OCI-LY7 (cell line): ENCODE measurements around the gene NAV3. TPM values are rescaled to one million over a fixed set of nuclear protein-coding genes. Genes with fewer than 3 reads are reported as not detected.
"Not testable (repeated sequence)": the region's sequence is repeated elsewhere in the genome, so short reads cannot be mapped to it uniquely, and the experiment has no call there.

Experiments
- BruUV-seq: library from RNA; stranded (reverse); fragments of 400-500 nt; replicated peaks from 2 replicates; lab custom pipeline; 2021; lab: Mats Ljungman, UMichigan
- CTCF ChIA-PET: fragments of 300-600 bp; sonication (Branson Sonifier 250); formaldehyde crosslinking; loops from one replicate; lab custom pipeline; 2022; ENCODE audit warnings: antibody characterized with exemption; ENCODE audit not compliant: unreplicated experiment; lab: Charles Lee
- POLR2A ChIA-PET: fragments of 300-600 bp; sonication (Branson Sonifier 250); formaldehyde crosslinking; loops from one replicate; lab custom pipeline; 2022; ENCODE audit warnings: antibody characterized with exemption; lab: Charles Lee
- DNase-seq: peaks from one replicate; pipeline ENCODE4 v3.0.0-alpha.2; 2015; ENCODE audit warnings: low spot score
- H2AFZ ChIP-seq: fragments of 200-600 bp; sonication (generic), shearing (Covaris generic); 2 replicates; pipeline ENCODE4 v1.6.1; 2014; ENCODE audit warnings: mild to moderate bottlenecking, antibody characterized with exemption, low read length, moderate library complexity
- H3K27ac ChIP-seq: fragments of 200-600 bp; sonication (generic); 2 replicates; pipeline ENCODE4 v1.5.1; 2014; ENCODE audit warnings: mixed run types, low read depth, mild to moderate bottlenecking, moderate library complexity, low read length, inconsistent platforms; ENCODE audit not compliant: poor library complexity, severe bottlenecking
- H3K36me3 ChIP-seq: fragments of 200-600 bp; sonication (generic); 2 replicates; pipeline ENCODE4 v1.6.1; 2014; ENCODE audit warnings: mild to moderate bottlenecking, antibody characterized with exemption, low read length, moderate library complexity, mixed read lengths; ENCODE audit not compliant: insufficient read depth
- H3K4me1 ChIP-seq: fragments of 200-600 bp; sonication (generic); 2 replicates; pipeline ENCODE4 v1.5.1; 2014; ENCODE audit warnings: mild to moderate bottlenecking, low read length; ENCODE audit not compliant: insufficient read depth, poor library complexity, severe bottlenecking
- H3K4me2 ChIP-seq: fragments of 200-600 bp; sonication (generic); 2 replicates; pipeline ENCODE4 v1.6.1; 2014; ENCODE audit warnings: mild to moderate bottlenecking, low read length
- H3K4me3 ChIP-seq: fragments of 200-600 bp; sonication (generic); 2 replicates; pipeline ENCODE4 v1.5.1; 2014; ENCODE audit warnings: mild to moderate bottlenecking, low read depth, low read length; ENCODE audit not compliant: poor library complexity, severe bottlenecking
- H3K79me2 ChIP-seq: fragments of 200-600 bp; sonication (generic); 2 replicates; pipeline ENCODE4 v1.6.1; 2016; ENCODE audit warnings: low read depth, mild to moderate bottlenecking, low read length, moderate library complexity, mixed read lengths; ENCODE audit not compliant: insufficient read depth
- H3K9me2 ChIP-seq: fragments of 200-600 bp; sonication (generic); 2 replicates; pipeline ENCODE4 v1.6.1; 2016; ENCODE audit warnings: mild to moderate bottlenecking, low read length, mixed read lengths; ENCODE audit not compliant: insufficient read depth
- H3K9me3 ChIP-seq: fragments of 200-600 bp; sonication (generic); 2 replicates; pipeline ENCODE4 v1.6.1; 2014; ENCODE audit warnings: mild to moderate bottlenecking, mixed run types, low read length, mixed read lengths
- H4K20me1 ChIP-seq: fragments of 200-600 bp; sonication (generic); 2 replicates; pipeline ENCODE4 v1.6.1; 2014; ENCODE audit warnings: mild to moderate bottlenecking, antibody characterized with exemption, low read length, moderate library complexity, mixed read lengths; ENCODE audit not compliant: insufficient read depth
- EZH2phosphoT487 ChIP-seq: fragments of 200-600 bp; sonication (generic); IDR thresholded peaks from 2 replicates; pipeline ENCODE4 v1.6.1; 2018; ENCODE audit warnings: low read depth, borderline replicate concordance, mild to moderate bottlenecking, mixed run types, antibody characterized with exemption, low read length, moderate library complexity, mixed read lengths
- intact Hi-C: fragments of 100-400 bp; cut with micrococcal nuclease; formaldehyde crosslinking; loops from one replicate; pipeline ENCODE4 v1.10.0; 2022; ENCODE audit not compliant: unreplicated experiment
- total RNA-seq, 2 experiments: library from RNA; depleted of rRNA in 1 of 2; stranded (reverse); fragments of >200 nt in 1 of 2; shearing (Covaris generic) in 1 of 2; gene quantifications; 2 replicates each; pipeline ENCODE4 v1.2.3, GENCODE V29; 2014 to 2022
- TF ChIP-seq, protein P1 (sequence below): fragments of 200-600 bp; sonication (generic); conservative IDR thresholded peaks from 2 replicates; pipeline ENCODE4 v1.5.1; 2014; ENCODE audit warnings: mild to moderate bottlenecking, antibody characterized with exemption, low read length, moderate library complexity, mixed read lengths

Gene NAV3
- total RNA-seq, 2 experiments from 2014 or later, result 0.68 to 1.6 TPM

DNA sequence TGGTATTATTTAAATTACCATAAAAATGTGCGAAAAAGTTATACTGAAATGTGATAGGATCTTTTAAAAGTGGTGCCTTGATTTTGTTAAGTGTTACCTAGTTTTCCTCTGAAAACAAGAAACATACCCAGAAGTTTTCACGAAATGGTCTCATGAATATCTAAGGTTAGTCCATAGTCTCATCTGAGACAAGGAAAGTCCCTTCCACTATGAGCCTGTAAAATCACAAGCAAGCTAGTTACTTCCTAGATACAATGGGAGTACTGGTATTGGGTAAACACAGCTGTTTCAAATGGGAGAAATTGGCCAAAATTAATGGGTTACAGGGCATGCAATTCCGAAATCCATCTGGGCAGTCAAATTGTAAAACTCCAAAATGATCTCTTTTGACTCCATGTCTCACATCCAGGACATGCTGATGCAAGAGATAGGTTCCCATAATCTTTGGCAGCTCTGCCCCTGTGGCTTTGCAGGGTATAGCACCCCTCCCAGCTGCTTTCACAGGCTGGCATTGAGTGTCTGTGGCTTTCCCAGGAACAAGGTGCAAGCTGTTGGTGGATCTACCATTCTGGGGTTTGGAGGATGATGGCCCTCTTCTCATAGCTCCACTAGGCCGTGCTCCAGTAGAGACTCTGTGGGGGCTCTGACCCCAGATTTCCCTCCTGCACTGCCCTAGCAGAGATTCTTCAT lies 271.4 kb downstream of the NAV3 start:
- no peak overlapping the region for H2AFZ ChIP-seq
- H3K79me2 ChIP-seq, result no peaks in the 10 kb centered on the region
- CTCF ChIA-PET, result no interaction called here
- H3K4me3 ChIP-seq, result no peak overlapping the region
- no peaks in the 10 kb centered on the region for H3K4me1 ChIP-seq
- H3K27ac ChIP-seq, result no peak overlapping the region
- TF ChIP-seq, protein P1, sequence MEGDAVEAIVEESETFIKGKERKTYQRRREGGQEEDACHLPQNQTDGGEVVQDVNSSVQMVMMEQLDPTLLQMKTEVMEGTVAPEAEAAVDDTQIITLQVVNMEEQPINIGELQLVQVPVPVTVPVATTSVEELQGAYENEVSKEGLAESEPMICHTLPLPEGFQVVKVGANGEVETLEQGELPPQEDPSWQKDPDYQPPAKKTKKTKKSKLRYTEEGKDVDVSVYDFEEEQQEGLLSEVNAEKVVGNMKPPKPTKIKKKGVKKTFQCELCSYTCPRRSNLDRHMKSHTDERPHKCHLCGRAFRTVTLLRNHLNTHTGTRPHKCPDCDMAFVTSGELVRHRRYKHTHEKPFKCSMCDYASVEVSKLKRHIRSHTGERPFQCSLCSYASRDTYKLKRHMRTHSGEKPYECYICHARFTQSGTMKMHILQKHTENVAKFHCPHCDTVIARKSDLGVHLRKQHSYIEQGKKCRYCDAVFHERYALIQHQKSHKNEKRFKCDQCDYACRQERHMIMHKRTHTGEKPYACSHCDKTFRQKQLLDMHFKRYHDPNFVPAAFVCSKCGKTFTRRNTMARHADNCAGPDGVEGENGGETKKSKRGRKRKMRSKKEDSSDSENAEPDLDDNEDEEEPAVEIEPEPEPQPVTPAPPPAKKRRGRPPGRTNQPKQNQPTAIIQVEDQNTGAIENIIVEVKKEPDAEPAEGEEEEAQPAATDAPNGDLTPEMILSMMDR, result no peak
- TF ChIP-seq EZH2phosphoT487, result no peak
- no peak for DNase-seq
- H3K4me2 ChIP-seq, result no peak overlapping the region
- no peaks in the 10 kb centered on the region for H3K9me3 ChIP-seq
- H4K20me1 ChIP-seq, result no peaks in the 10 kb centered on the region
- POLR2A ChIA-PET, result no interaction called here
- no TSS peak for BruUV-seq
- intact Hi-C loops, result no loop called here
- H3K36me3 ChIP-seq, result no peaks in the 10 kb centered on the region
- no peaks in the 10 kb centered on the region for H3K9me2 ChIP-seq

DNA sequence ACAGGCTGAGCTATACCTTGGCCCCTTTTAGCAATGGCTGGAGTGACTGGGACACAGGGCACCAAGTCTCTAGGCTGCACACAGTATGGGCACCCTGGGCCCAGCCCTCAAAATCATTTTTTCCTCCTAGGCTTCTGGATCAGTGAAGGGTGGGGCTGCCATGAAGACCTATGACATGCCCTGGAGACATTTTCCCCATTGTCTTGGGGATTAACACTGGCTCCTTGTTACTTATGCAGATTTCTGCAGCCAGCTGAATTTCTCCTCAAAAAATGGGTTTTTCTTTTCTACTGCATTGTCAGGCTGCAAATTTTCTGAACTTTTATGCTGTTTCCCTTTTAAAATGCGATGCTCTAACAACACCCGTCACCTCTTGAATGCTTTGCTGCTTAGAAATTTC lies 272.1 kb downstream of the NAV3 start:
- BruUV-seq, H2AFZ ChIP-seq, CTCF ChIA-PET, H3K9me2 ChIP-seq, intact Hi-C loops, POLR2A ChIA-PET, H3K9me3 ChIP-seq, H3K4me1 ChIP-seq, H3K27ac ChIP-seq, DNase-seq, H4K20me1 ChIP-seq, H3K4me2 ChIP-seq, H3K36me3 ChIP-seq, H3K79me2 ChIP-seq, H3K4me3 ChIP-seq: not testable (repeated sequence)

DNA sequence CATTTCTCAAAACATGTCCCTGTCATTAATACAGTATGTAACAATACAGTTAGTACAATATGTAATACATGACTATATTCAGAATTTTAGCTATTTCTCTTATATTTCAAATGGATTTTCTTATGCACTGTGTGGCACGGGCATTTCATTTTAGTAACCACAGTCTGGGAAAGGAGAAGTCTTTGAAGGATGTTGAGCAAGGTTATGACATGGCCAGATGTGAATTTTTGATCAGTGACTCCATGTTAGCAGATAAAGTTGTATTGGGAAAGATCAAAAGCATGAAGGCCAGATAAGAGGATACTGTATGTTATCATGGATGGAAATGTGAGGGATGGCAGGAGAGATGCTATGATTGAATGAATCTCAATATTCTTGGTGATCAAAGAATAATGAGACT lies 285.2 kb downstream of the NAV3 start:
- CTCF ChIA-PET, result no interaction called here
- POLR2A ChIA-PET, result interaction anchor here (2.3 kb wide), 1 partner anchor 9 kb away, joined by 9 read pairs; no protein-coding TSS in a partner anchor
- Histone ChIP-seq H3K27ac (no peak overlapping the region), H3K79me2 (no peaks in the 10 kb centered on the region), H3K4me3 (no peak overlapping the region), H3K4me2 (no peak overlapping the region), H3K9me2 (no peaks in the 10 kb centered on the region), H2AFZ (no peak overlapping the region), H3K9me3 (peaks cover 10% of the 10 kb centered on the region), H3K4me1 (no peaks in the 10 kb centered on the region), H3K36me3 (no peaks in the 10 kb centered on the region), H4K20me1 (no peaks in the 10 kb centered on the region)
- intact Hi-C loops, result no loop called here
- no TSS peak for BruUV-seq
- TF ChIP-seq EZH2phosphoT487, result no peak
- TF ChIP-seq, protein P1, result no peak
- DNase-seq, result no peak
